ENCODE measurements around the gene MAGEA11. TPM values are rescaled to one million over a fixed set of nuclear protein-coding genes. Genes with fewer than 3 reads are reported as not detected.

The MAGEA11 gene
- total RNA-seq, 1 experiment from 2014 or later = not detected

DNA sequence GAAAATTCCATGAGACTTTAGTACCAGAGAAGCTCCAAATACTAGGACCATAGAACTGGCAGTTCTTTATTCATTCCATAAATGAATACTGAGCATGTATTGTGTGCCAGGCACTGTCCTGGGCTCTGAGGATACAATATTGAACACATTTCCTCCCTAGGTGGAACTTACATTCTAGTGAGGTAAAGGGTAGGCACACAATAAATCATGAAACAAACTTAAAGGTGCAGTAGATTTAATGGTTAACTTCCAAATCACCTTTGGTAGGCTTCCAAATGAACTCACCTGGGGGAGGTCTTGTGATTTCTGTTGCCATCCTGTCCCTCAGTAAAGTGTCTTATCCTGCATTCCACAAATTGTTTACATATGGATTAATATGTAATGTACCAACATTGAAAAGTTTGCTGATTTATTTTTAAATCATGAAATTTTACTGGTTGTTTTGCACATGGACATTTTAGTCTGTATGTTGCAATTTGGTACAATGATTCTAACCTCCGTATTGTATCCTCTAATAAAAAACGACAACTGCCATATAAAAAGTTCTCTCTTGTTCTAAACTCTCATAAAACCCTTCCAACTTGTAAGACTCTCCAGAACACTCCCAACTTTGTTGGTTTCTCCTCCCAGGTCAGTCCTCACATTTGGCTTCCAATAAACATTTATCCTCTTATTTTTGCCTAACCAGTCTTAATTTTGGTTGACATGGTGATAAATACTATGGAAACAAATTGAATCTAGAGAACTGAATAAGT, 4.5 kb upstream of the MAGEA11 start:
- no peaks in the 10 kb centered on the region for H3K9me3 ChIP-seq (ENCODE audit: low read depth, low read length, poor library complexity, severe bottlenecking)
- intact Hi-C loops (cut with micrococcal nuclease; ENCODE audit: unreplicated experiment) = no loop called here
- H3K36me3 ChIP-seq (ENCODE audit: insufficient read depth, low read length, poor library complexity, severe bottlenecking) = no peaks in the 10 kb centered on the region
- BruUV-seq (replicated peaks) = no TSS peak
- no peaks in the 10 kb centered on the region for H3K27me3 ChIP-seq (replicated peaks; ENCODE audit: insufficient read depth, low read depth, low read length, poor library complexity)
- H3K27ac ChIP-seq (ENCODE audit: low read depth, low read length, poor library complexity, severe bottlenecking) = no peak overlapping the region
- POLR2A ChIA-PET (ENCODE audit: low non-redundant PET) = no interaction called here
- no peaks in the 10 kb centered on the region for H3K4me1 ChIP-seq (ENCODE audit: insufficient read depth, low read length, poor library complexity, severe bottlenecking)
- no peak for TF ChIP-seq EZH2 (IDR thresholded peaks at IDR 0.05; ENCODE audit: borderline replicate concordance, low read depth, low read length, poor library complexity, severe bottlenecking)
- TF ChIP-seq, protein P1, sequence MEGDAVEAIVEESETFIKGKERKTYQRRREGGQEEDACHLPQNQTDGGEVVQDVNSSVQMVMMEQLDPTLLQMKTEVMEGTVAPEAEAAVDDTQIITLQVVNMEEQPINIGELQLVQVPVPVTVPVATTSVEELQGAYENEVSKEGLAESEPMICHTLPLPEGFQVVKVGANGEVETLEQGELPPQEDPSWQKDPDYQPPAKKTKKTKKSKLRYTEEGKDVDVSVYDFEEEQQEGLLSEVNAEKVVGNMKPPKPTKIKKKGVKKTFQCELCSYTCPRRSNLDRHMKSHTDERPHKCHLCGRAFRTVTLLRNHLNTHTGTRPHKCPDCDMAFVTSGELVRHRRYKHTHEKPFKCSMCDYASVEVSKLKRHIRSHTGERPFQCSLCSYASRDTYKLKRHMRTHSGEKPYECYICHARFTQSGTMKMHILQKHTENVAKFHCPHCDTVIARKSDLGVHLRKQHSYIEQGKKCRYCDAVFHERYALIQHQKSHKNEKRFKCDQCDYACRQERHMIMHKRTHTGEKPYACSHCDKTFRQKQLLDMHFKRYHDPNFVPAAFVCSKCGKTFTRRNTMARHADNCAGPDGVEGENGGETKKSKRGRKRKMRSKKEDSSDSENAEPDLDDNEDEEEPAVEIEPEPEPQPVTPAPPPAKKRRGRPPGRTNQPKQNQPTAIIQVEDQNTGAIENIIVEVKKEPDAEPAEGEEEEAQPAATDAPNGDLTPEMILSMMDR (conservative IDR thresholded peaks at IDR 0.05; ENCODE audit: low read depth, low read length) = no peak
- DNase-seq (ENCODE audit: low spot score) = no peak
- no peak overlapping the region for H3K4me3 ChIP-seq (ENCODE audit: low read depth, low read length, poor library complexity, severe bottlenecking)
- CTCF ChIA-PET = no interaction called here

DNA sequence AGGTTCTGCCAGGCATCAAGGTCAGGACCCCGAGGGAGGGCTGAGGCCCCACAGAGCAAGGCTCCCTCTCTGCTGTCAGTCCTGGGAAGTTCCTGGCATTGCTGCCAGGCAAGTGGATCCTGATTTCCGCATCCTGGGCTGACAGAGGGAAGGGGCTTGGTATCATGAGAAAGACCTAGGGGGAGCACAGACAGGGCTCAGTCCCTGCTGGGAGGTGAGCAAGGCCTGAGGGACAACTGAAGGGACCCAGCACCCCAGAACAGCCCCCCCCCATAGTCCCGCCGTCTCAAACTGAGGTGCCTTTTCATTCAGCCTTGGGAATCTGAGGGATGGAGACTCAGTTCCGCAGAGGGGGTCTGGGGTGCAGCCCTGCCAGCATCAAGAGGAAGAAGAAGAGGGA, 971 bp downstream of the MAGEA11 start:
- Histone ChIP-seq H3K27ac (ENCODE audit: low read depth, low read length, poor library complexity, severe bottlenecking) (no peak overlapping the region), H3K27me3 (replicated peaks; ENCODE audit: insufficient read depth, low read depth, low read length, poor library complexity) (no peaks in the 10 kb centered on the region), H3K9me3 (ENCODE audit: low read depth, low read length, poor library complexity, severe bottlenecking) (no peaks in the 10 kb centered on the region), H3K4me1 (ENCODE audit: insufficient read depth, low read length, poor library complexity, severe bottlenecking) (no peaks in the 10 kb centered on the region), H3K36me3 (ENCODE audit: insufficient read depth, low read length, poor library complexity, severe bottlenecking) (no peaks in the 10 kb centered on the region), H3K4me3 (ENCODE audit: low read depth, low read length, poor library complexity, severe bottlenecking) (no peak overlapping the region)
- no peak for TF ChIP-seq EZH2 (IDR thresholded peaks at IDR 0.05; ENCODE audit: borderline replicate concordance, low read depth, low read length, poor library complexity, severe bottlenecking)
- TF ChIP-seq, protein P1 (conservative IDR thresholded peaks at IDR 0.05; ENCODE audit: low read depth, low read length) = no peak
- BruUV-seq (replicated peaks) = no TSS peak
- no peak for DNase-seq (ENCODE audit: low spot score)
- ChIA-PET CTCF (no interaction called here), POLR2A (ENCODE audit: low non-redundant PET) (no interaction called here)
- intact Hi-C loops (cut with micrococcal nuclease; ENCODE audit: unreplicated experiment) = no loop called here

DNA sequence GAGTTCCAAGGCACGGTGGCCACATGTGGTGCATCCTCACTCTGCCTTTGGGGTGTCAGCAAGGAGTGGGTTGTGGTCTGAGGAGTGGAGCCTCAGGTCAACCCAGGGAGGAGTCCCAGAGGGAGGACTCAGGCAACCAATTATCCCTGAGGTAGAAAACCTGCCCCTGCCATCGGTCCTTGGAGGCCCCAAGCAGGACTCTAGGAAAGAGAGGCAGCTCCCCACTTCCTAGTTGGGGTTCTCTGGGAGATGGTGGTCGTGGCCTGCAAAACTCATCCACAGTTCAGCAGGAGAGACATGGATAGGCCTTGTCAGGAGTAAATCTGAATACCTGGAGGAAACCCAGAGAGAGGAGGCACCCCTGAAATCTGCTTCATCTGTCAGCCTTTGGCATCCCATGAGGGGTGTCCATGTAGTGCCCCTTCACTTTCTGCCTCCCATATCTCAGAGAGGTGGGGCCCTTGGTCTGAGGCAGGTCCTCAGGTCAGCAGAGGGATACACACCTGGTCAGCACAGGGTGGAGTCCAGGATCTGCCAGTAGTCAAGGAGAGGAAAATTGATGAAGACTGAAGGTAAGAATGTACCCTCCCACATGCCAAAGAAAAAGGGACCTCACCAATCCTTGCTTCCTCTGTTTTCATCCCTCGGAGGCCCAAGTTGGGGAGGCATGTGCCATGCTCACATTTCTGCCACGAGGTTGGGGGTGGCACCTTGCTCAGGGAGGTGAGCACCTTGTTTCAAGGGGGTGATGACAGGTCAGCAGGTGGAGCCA, 1.6 kb downstream of the MAGEA11 start:
- Histone ChIP-seq H3K9me3 (ENCODE audit: low read depth, low read length, poor library complexity, severe bottlenecking) (no peaks in the 10 kb centered on the region), H3K36me3 (ENCODE audit: insufficient read depth, low read length, poor library complexity, severe bottlenecking) (no peaks in the 10 kb centered on the region), H3K4me1 (ENCODE audit: insufficient read depth, low read length, poor library complexity, severe bottlenecking) (no peaks in the 10 kb centered on the region), H3K27ac (ENCODE audit: low read depth, low read length, poor library complexity, severe bottlenecking) (no peak overlapping the region), H3K4me3 (ENCODE audit: low read depth, low read length, poor library complexity, severe bottlenecking) (no peak overlapping the region), H3K27me3 (replicated peaks; ENCODE audit: insufficient read depth, low read depth, low read length, poor library complexity) (no peaks in the 10 kb centered on the region)
- DNase-seq (ENCODE audit: low spot score) = no peak
- BruUV-seq (replicated peaks) = no TSS peak
- ChIA-PET CTCF (no interaction called here), POLR2A (ENCODE audit: low non-redundant PET) (no interaction called here)
- TF ChIP-seq EZH2 (IDR thresholded peaks at IDR 0.05; ENCODE audit: borderline replicate concordance, low read depth, low read length, poor library complexity, severe bottlenecking) = no peak
- TF ChIP-seq, protein P1 (conservative IDR thresholded peaks at IDR 0.05; ENCODE audit: low read depth, low read length) = no peak
- intact Hi-C loops (cut with micrococcal nuclease; ENCODE audit: unreplicated experiment) = no loop called here
